HG03108 (cell line): Measurements from ENCODE around the gene THRB.

ENCODE experiments used
- ATAC-seq: cut with Tn5 transposase; IDR thresholded peaks from one replicate; pipeline ENCODE4 v1.9.1; 2021; ENCODE audit warnings: moderate library complexity; ENCODE audit not compliant: unreplicated experiment

Gene THRB

DNA sequence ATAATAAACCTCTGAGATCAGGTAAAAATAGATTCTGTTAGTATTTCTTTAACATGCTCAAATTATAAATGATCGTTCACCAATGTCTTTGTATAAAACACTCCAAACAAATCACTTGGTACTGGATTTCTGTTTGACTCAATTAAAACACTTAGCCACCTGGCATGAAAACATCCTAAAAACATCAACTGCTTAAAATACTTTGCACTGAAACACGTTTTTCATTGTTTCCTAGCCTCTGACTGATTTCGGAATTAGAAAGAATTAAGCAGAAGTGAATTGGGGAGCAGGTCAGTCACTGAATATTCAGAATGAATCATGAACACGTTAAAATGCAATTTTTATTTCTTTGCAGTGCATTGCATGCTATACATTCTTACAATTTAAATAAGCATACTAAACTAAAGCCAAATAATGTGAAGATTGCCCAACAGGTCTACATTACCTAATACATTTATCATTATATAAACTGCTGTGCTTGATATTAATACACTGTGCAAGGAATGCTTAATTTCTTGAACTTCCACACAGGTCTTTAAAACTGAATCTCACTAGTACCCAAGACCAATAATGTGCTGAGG lies 1.6 kb downstream of the THRB start:
- ATAC-seq = no peak

DNA sequence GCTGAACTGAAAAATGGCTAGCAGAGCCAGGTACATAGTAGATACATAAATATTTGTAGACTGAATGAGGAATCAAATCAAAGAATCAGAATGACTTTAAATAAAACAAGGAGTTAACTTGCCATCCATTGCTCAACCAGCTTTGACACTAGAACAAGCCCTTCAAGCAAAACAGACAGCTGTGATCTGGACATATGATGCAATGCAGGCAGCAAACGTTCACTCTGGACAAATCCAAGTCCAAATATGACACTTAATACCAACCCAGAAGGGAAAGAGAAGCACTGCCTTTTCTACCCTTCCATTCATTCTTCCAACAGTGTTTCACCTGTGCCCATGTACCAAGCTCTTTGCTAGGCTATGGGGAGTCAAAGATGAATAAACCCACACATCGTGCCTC lies 4.5 kb downstream of the THRB start:
- no peak for ATAC-seq

DNA sequence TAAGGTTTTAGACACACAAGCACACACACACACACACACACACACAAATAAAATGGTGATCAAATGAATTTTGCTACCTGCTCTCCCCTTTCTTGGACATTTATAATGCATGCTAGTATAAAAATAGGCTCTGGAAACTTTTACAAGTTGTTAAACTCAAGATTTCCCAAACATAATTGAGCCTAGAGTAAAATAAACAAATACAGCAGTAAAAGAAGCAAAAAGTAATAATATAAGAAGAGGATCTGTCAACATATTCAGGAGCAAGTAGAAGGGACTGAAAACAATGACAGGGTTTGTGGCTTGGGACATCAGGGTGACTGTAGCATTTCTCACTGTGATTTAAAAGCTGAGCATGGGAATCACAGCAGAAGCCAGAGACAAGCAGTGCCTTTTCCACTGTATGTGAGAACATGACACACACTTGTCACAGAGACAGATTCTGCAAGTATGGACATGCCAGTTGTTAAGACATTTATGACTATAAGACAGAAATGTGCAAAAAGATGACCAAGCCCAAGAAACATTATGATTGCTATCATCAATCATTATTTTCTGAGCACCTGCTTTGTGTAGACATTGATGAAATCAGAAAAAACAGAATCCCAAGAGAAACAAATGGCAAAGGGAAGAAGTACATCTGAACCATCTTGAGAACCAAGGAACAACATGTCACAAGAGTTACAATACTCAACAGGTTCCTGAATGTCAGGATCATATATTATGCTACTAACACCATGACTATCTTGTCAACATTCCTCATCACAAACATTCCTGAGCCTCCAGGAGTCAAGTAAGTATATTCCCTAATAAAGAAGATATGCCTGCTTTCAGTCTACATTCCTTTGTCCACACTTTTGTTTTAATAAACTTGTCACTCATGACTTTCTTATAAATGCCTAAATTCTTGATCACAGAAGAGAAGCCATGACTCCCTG lies 7.1 kb downstream of the THRB start:
- no peak for ATAC-seq

DNA sequence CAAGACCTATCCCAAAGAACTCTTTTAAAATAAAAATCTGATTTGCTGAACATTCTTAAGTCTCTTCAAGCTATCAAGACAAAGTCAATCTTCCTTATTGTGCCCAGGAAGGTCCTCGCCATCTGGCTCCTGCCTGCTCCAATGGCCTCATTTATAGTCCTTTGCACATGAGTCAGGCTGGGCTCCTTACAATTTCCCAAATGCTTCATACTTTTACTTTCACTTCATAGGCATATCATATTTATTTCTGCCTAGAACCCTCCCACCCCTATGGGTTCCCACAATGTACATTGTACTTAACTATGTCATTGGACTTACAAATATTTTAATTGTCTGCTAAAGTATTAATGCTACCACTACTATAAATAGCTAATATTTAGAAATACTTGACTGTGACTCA lies 9.1 kb downstream of the THRB start:
- ATAC-seq = no peak

DNA sequence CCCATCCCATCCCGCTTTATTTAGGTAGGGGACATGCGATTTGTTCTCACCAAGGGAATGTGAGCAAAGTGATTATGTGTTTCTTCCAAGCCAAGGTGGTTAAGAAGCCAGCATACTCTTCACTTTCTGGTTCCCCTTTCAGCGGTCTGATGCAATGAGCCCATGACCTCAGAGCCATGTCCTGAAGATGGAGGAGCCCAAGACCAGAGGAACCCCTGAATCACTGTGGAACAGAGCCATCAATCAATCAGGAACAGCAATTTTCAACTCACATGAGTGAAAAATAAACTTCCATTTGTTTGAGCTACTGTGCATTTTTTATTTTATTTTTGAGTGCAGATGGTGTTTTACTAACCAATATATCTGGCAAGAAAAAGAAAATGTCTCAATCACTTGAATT lies 10.8 kb downstream of the THRB start:
- no peak for ATAC-seq

DNA sequence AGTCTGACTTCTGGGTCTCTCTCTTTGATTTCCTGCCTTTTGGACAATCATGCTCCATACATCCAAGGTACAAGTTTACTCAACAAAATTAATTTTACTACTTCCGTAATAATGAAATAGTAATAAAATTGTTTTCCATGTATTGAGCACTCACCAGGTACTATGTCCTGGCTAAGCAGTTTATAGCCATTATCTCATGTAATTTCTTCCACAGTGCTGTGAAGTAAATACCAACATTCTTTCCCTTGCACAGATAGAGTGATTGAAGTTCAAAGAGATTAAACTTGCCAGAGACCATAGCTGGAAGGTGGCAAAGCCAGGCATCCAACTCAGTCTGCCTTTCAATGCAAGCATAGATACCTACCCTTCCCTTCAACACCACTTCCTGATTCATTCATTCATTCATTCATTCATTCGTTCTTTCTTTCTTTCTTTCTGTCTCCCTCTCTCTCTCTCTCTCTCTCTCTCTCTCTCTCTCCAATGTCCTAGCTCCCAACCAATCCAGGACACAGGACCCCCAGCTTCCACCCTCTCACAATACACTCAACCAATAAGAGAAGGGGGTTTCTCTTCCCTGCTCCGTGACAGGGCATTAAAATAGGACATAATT lies 12.4 kb downstream of the THRB start:
- ATAC-seq = no peak

DNA sequence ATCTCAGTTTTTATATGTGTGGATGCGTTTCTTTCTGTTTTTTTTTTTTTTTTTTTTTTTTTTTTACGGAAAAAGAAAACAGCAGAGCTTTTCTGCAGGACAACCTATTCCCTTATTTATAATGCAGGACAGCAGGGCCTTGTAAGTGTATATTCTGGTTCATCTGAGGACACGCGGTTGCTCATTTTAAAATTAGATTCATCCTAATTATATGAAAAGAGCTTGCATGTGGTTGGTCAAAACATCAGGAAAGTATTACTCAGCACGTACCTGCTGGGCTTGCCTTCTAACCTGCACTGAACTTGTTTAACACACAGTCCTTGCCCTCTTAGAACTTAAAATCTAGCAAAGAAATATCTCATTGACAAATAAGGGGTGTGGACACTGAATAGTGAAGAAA lies 13.5 kb downstream of the THRB start:
- ATAC-seq = no peak

DNA sequence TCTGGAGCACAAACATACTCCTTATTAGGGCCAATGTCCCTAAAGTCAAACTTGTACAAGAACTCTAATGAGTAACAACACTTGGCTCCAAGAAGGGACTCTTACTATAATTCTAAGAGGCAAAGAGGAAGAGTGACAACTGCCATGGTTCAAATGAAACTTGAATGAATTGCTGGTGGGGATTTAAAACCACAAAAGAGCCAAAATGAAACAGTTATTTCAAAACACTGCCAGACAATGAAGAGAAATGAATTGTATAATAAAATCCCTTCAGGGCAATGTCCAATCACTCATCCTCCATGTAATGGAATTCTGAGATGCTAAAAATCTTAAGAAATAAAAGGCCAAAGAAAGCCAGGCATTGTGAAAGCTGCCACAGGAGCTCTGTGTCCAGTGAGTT lies 14.2 kb downstream of the THRB start:
- no peak for ATAC-seq

DNA sequence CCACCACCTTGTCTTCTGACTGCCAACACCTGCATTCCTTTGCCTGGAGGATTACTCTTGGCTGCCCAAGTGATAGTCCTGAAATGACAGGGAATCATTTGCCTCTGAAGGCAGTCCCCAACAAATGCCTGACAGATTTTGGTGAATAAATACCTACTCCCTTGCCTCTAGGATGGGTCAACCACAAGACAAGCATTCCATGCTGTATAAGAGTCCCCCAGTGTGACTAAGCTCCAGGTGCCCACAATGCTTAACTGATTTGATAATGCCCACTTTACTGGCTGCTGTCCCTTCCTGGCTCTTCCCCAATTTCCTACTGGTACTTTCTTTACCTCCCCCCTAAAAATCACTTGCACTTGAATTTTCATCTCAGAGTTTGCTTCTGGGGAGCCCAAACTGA lies 14.8 kb downstream of the THRB start:
- no peak for ATAC-seq

DNA sequence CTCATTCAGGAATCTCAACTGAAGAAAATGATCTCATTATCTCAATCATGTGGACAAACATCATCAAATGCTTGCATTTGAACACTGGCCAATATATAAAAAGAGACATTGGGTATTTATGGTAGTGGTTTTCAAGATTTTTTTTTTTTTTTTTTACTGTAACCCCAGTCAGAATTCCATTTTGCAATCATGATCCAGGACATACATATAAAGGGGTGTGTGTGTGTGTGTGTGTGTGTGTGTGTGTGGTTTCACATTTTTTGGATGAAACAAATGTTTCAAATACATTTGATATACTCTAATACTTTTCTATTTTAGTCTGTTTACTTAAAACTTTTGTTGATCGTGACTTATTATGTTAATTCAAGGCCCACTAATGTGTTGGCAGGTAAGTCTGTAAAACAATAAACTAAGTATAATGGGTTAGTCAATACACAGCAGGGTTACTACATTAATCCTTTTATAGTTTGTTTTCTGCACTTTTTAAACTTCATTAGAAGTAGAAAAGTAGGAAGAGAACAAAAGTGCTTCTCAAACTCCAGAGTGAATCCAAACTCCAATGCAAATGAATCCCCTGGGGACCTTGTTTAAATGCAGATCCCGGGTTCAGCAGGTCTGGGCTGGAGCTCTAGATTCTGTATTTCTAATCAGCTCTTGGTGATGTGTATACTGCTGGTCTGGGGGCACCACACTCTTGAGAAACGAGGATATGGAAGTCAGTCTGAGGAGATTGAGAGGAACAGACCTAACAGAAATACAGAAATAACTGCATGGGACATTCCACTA lies 17.6 kb downstream of the THRB start:
- ATAC-seq = no peak

DNA sequence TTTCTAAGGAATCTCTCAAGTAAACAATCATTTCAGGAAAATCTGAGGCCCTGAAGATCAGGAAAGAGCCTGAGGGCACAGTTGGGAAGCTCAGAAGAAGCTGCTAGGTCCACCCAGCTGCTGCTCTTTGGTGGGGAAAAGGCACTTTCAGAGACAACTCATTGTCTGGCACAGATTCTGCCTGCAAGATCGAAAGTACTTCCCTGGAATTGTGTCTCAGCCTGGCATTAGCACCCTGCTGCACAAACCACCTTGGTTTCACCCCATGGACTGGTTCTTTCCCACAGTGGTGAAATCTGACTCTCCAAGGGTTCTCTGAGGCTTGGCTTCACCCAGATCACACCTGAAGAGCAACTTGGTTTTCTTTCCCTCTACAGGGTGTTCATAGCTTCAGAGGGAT lies 18.7 kb downstream of the THRB start:
- ATAC-seq = no peak

DNA sequence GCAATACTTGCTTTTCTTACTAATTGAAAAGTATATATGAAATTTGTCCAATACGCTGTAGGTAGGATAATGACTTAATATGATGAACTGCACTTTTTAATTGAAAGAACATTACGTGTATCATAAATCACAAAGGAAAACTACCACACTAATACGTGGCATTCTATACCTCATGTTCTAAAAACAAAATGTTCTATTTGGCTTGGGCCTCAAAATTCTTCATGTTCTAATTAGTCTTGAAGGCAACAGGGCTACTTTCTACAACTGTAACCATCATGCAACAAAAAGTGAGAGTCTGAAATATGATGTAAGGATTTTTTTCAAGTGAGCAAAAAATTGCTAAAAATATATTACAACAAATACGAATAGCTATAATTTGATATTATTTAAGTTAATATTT lies 19.8 kb downstream of the THRB start:
- no peak for ATAC-seq

DNA sequence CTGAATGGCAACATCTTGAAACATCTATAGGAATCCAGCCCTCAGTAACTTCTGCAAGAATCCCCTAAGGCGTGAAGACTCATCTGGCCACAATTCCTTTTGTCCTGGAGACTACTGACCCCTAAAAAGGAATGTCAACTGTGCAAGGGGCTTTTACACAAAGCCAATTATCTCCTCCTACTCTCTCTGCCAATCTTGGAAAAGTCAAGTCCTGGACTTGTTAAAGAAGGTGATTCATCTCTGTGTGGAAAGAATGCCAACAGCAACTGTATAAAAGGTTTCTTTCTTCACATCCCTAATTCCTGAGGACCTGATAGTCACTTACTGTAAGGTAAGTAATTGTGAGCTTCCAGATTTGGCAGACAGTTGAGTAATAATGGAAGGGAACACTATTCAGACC lies 22.3 kb downstream of the THRB start:
- no peak for ATAC-seq

DNA sequence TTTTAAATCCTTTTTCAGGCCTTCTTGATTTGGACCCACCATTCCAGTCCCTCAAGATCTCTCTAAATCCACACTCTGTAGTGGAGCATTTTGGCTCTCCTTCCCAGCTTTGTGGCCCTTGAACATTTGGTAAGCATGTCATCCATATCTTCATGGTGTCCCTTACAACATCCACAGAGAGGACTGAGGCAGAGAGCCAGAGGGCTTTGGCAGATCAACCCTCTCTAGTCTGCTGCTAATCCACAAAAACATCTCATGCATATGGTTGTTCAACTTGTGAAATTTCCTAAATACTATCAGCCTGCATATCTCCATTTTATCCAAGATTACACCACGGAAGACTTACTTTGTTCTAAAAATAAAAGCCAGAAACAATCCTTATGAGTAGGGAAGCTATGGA lies 23.2 kb downstream of the THRB start:
- no peak for ATAC-seq

DNA sequence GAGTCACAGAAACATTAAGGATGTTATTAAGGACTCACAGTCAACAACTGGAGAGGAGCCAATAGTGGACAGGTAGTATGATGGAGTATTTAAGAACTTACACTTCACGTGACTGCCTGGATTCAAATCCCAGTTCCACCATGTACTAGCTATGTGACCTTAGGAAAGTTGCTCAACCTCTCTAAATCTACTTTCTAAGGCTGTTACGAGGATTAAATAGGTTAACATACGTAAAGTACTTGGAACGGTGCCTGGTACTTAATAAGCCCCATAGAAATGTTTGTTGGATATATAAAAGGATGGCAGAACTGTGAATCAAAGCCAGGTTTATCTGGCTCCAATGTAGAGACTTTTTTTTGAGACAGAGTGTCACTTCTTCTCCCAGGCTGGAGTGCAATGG lies 24.4 kb downstream of the THRB start:
- ATAC-seq = no peak

DNA sequence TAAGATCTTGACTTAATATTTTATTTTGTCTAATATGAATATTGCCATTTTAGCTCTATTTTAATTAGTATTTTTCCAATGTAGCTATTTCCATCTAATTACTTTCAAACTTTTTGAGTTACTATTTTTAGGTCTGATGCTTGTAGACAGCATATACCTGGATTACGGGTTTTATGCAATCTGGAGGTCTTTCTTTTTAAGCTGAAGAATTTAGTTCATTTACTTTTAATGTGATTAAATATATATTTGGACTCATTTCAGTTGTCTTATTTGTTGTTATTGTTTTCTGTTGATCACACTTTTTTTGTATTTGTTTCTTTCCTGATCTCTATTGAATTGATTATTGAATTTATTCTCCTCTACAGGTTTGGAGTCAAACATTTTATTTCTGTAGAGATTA lies 30.3 kb downstream of the THRB start:
- no peak for ATAC-seq

DNA sequence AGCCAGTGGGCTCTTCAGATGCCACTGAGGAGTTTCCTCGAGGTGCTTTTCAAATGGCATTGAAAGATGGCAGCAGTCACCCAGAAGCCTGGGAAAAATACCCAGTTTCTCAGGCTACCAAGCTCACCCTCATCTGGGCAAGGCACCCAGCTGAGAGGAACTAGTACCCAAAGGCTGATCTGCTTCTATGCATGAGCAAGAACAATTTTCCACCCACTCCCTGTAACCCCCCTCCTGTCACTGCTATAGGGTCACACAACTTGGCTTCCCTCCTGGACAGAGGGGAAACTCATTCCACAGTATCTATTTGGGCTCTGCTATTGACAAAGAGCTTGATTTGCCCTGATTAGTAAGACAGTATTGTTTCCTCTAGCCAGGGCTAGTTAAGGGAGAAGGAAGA lies 31.9 kb downstream of the THRB start:
- no peak for ATAC-seq

DNA sequence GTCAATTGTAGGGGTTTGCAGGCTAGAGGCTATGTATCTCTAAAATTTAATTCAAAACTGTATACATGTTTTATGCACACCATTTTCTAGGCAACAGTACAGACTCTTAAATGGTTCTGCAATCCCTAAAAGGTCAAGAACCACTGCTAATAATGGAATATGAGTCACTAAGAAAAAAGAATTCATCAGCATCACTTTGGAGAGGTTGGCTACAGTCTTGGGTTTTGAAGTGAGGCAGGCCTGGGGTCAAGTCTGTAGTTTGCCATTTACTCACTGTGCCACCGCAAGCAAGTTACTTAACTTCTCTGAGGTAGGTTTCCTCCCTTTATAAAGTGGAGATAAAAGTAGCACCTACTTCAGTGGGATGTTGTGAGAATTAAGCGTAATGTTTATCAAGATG lies 33.7 kb downstream of the THRB start:
- no peak for ATAC-seq

DNA sequence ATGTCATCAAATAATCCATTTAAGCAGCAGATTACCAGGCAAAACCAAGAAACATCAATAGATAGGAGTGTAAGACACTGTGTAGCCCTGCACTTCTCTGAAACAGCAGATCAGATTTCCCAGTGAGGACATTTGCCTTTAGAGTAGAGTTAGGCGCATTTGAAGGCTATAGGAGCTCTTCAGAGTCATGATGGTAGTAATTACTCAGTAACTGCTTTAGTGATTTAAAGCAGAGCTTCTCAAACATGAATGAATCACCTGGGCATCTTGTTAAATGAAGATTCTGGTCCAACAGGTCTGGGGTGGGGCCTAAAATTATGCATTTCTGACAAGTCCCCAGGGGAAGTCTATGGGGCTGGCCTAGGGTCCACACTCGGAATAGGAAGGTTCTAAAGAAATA lies 36.9 kb downstream of the THRB start:
- ATAC-seq = no peak

DNA sequence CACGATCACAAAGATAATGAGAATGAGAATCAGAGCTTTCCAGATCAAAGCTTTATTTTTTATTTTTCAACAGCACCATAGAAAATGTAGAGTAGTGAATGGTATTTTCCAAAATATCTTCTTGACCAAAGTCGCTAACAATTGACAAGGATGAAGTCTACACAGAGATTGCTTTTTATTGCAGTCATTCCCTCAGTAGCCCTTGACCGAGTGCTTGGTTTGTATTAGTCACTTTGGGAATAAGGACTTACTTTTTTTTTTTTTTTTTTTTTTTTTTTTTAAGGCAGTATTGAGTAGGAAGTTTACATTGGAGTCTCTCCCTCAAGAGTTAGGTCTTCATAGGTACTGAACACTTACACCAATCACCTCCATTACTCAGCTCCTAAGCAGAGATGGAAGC lies 39.8 kb downstream of the THRB start:
- no peak for ATAC-seq

DNA sequence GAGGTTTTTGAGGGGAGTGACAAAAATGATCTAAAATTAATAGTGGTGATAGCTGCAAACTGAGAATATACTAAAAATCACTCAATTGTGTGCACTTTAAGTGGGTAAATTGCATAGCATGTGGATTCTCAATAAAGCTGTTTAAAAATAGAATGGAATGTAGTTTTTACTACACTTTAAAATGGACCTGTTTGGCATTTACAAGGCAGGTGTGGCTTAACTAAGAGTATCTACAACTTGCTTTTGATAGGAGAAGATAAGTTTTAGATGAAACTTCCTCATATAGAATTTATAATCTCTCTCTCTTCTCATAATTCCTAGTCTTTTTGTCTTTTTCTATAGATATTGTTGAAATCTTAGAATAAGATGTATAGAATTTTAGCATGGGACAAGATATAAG lies 40.3 kb downstream of the THRB start:
- ATAC-seq = no peak
